HL-60 (cell line): ENCODE measurements around the gene NFIC.

Experiments
- DNase-seq, 2 experiments: peaks; one replicate each; pipeline ENCODE4 v3.0.0-alpha.2; 2010 to 2020; ENCODE audit warnings: low read depth in 1 of 2, low spot score in 1 of 2
- H3K27ac ChIP-seq: fragments of 250-450 bp; sonication (Bioruptor Pico); replicated peaks from 2 replicates; pipeline ENCODE4 v1.5.1; 2020; ENCODE audit warnings: mild to moderate bottlenecking, moderate library complexity
- H3K27me3 ChIP-seq: fragments of 250-450 bp; sonication (Bioruptor Pico); 2 replicates; pipeline ENCODE4 v1.5.1; 2021; ENCODE audit warnings: mild to moderate bottlenecking, moderate library complexity; ENCODE audit not compliant: insufficient read depth, poor library complexity, severe bottlenecking
- H3K4me3 ChIP-seq: replicated peaks from 2 replicates; pipeline ENCODE4 v1.5.1; 2011; ENCODE audit warnings: mild to moderate bottlenecking, control low read depth, low read length; ENCODE audit not compliant: insufficient read depth
- CTCF ChIP-seq: IDR thresholded peaks from one replicate; pipeline ENCODE4 v1.5.1; 2011; ENCODE audit warnings: low read length, control low read depth, inconsistent platforms; ENCODE audit not compliant: insufficient read depth
- GABPA ChIP-seq: IDR thresholded peaks from 2 replicates; pipeline ENCODE4 v1.6.1; 2012; ENCODE audit warnings: low read depth
- POLR2AphosphoS5 ChIP-seq: IDR thresholded peaks from 2 replicates; pipeline ENCODE4 v1.6.1; 2012; ENCODE audit warnings: low read depth
- REST ChIP-seq: IDR thresholded peaks from 2 replicates; pipeline ENCODE4 v1.6.1; 2012; ENCODE audit warnings: low read depth; ENCODE audit not compliant: insufficient replicate concordance
- SPI1 ChIP-seq: IDR thresholded peaks from 2 replicates; pipeline ENCODE4 v1.6.1; 2012; ENCODE audit warnings: low read depth, mild to moderate bottlenecking, borderline replicate concordance

Gene NFIC

GRCh38 chr19:3491396-3492119 is 125.2 kb downstream of the NFIC start:
- Histone ChIP-seq H3K27ac (no peak overlapping the region), H3K27me3 (no peaks in the 10 kb centered on the region), H3K4me3 (no peak overlapping the region)
- no peak for TF ChIP-seq CTCF
- no peak for TF ChIP-seq REST
- TF ChIP-seq GABPA: no peak
- no peak for TF ChIP-seq SPI1
- no peak for TF ChIP-seq POLR2AphosphoS5
- no peak for DNase-seq

- TF ChIP-seq GABPA: no peak
- no peak for TF ChIP-seq SPI1
- no peak for TF ChIP-seq CTCF
- no peak for TF ChIP-seq POLR2AphosphoS5
- TF ChIP-seq REST: no peak
- DNase-seq: no peak
- no peak overlapping the region for H3K27ac ChIP-seq
- H3K27me3 ChIP-seq: no peaks in the 10 kb centered on the region
- no peak overlapping the region for H3K4me3 ChIP-seq
These were observed 125.9 kb downstream of the NFIC start for GRCh38 chr19:3492131-3492839.

- H3K4me3 ChIP-seq: no peak overlapping the region
- H3K27ac ChIP-seq: no peak overlapping the region
- no peak for DNase-seq
- TF ChIP-seq REST (no peak), CTCF (no peak), POLR2AphosphoS5 (no peak), GABPA (no peak), SPI1 (no peak)
- H3K27me3 ChIP-seq: no peaks in the 10 kb centered on the region
These were observed 126.5 kb downstream of the NFIC start for GRCh38 chr19:3492919-3493318.
